COR-L47 (cell line): Measurements from ENCODE around the gene HAGHL.
"Not testable (repeated sequence)": the region's sequence is repeated elsewhere in the genome, so short reads cannot be mapped to it uniquely, and the experiment has no call there.

Source experiments
- DNase-seq: peaks from one replicate; lab custom pipeline; 2025; lab: John Stamatoyannopoulos, UW

HAGHL gene

GRCh38 chr16:772959-773358 lies 46.1 kb downstream of the HAGHL start:
- no peak for DNase-seq

- DNase-seq = no peak
Measured at GRCh38 chr16:774086-775001, 47.4 kb downstream of the HAGHL start.

GRCh38 chr16:775236-775796 lies 48.4 kb downstream of the HAGHL start:
- no peak for DNase-seq

GRCh38 chr16:776298-776697 lies 49.4 kb downstream of the HAGHL start:
- DNase-seq = not testable (repeated sequence)

- no peak for DNase-seq
Measured at GRCh38 chr16:776824-777223, 49.9 kb downstream of the HAGHL start.

- DNase-seq = no peak
Measured at GRCh38 chr16:777826-778225, 50.9 kb downstream of the HAGHL start.

GRCh38 chr16:778447-778846 lies 51.5 kb downstream of the HAGHL start:
- DNase-seq = no peak

GRCh38 chr16:778909-779527 lies 52.1 kb downstream of the HAGHL start:
- no peak for DNase-seq
